GM20000 (cell line): Measurements from ENCODE around the gene LRRC4C.

Experiments
- DNase-seq: peaks from one replicate; pipeline ENCODE4 v3.0.0; 2012; ENCODE audit warnings: low spot score
- CTCF ChIP-seq: IDR thresholded peaks from 2 replicates; pipeline ENCODE4 v1.5.1; 2012; ENCODE audit warnings: mild to moderate bottlenecking, control low read depth; ENCODE audit errors: extremely low read depth, missing control alignments

The LRRC4C gene

GRCh38 chr11:40187295-40187694 is 1272.2 kb downstream of the LRRC4C start:
- TF ChIP-seq CTCF: no peak
- no peak for DNase-seq

DNA sequence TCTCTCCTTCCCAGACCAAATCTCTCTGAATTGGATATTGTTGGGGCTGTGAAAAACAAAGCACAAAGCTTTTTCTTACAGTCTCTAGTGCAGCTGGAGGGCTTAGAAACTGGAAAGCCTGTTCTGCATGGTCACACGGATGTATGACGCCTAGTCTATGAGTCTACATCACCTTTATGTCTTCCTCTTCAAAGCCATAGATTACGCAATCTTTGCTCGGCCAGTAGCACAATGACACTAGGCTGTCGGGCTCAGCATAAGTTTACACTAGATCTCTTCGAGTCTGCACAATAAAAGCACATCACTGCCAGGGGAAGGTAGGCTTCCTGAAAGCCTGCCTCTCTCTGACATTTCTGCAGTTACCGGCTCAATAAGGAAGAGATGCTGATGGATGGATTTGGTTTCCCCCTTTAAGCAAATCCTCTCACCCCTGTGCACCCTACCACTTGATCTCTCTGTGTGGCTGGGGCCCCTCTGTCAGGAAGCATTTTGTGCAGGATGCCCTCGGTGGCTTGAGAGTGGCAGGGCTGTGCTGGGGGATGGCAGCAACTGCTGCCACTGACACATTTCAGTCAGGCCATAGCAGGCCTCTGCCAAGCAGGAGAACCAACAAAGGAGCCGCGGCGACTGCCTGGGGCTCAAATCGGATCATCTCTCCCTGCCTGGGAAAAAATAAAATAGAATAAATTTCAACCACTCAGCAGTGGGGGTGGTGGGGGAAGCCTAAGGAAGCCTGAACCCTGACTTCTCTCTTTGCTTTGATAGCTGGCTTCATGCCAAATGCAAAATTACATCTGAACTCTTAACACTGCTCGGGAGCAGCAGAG is 1272.8 kb downstream of the LRRC4C start:
- DNase-seq: no peak
- TF ChIP-seq CTCF: no peak

DNA sequence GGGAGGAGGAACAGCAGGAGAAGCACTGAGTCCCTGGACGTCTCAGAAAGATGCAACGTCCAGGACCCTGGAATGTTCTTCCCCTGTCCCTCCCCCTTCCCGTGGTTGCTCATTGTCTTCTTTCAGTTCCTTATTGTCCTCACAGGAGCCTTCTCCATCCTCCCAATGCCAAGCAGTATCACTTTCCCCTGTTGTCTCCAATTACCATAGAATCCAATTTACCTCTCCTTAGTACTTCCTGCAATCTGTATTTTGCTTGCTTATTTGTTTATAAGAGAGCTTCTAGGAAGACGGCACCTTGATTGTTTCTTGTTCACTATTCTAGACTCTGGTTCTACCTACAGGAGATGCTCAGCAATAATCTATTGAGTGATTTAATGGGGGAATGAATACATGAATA is 1273.7 kb downstream of the LRRC4C start:
- no peak for TF ChIP-seq CTCF
- DNase-seq: no peak

GRCh38 chr11:40183073-40184064 is 1276.1 kb downstream of the LRRC4C start:
- no peak for TF ChIP-seq CTCF
- peak; percentile 13 for DNase-seq

DNA sequence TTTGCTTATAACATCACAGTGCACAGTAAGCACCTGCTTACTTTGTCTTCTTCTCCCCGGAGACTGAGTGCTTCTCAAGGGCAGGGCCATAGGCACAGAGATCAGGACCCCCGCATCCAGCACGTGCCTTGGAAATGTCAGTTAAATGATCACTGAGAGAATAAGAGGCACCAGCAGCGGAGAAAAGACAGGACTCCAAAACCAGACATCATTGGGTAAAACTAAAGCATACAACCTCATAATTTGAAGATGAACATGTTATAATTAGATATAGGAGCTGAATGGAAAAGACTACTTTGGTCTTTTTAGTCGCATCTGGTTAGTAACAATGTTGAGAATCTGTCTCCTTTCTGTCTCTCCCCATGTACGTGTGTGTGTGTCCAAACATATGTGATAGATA is 1279.9 kb downstream of the LRRC4C start:
- TF ChIP-seq CTCF: no peak
- no peak for DNase-seq

GRCh38 chr11:40178470-40178869 is 1281.0 kb downstream of the LRRC4C start:
- TF ChIP-seq CTCF: no peak
- no peak for DNase-seq

GRCh38 chr11:40175980-40176379 is 1283.5 kb downstream of the LRRC4C start:
- no peak for DNase-seq
- TF ChIP-seq CTCF: no peak
